Astrocyte of the spinal cord (primary cell): ENCODE results near the gene MTNR1A.

Experiments used
- DNase-seq: peaks from one replicate; pipeline ENCODE4 v3.0.0; 2011; ENCODE audit warnings: low read depth, low spot score
- H3K4me3 ChIP-seq: 2 replicates; pipeline ENCODE4 v1.5.1; 2011; ENCODE audit warnings: low read depth, mild to moderate bottlenecking, low read length, moderate library complexity
- in situ Hi-C: cut with HindIII; loops from 2 replicates; pipeline ENCODE4 v1.10.0; 2017; ENCODE audit warnings: low sequenced_read_pairs
- TF ChIP-seq, protein P1 (sequence below): IDR thresholded peaks from 2 replicates; pipeline ENCODE4 v1.5.1; 2012; ENCODE audit warnings: low read depth, mild to moderate bottlenecking, low read length, inconsistent platforms

The MTNR1A gene

DNA sequence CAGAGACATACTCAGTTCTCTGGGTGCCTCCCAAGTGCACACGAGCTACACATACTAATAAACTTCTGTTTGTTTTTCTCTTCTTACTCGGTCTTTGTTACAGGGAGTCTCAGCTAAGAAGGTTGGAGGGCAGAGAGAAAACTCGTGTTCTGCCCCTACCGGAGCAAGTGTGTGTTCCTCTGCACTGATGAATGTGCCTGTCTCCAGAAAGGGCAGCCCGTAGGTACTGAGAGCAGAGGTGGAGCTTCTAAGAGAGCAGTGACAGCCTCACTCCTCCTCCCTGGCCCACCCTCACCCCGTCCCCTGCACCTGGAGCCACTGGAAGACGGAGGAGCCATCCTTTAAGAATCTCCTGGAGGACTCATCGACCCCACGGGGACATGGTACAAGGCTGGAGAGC lies 67.6 kb downstream of the MTNR1A start:
- TF ChIP-seq, protein P1, sequence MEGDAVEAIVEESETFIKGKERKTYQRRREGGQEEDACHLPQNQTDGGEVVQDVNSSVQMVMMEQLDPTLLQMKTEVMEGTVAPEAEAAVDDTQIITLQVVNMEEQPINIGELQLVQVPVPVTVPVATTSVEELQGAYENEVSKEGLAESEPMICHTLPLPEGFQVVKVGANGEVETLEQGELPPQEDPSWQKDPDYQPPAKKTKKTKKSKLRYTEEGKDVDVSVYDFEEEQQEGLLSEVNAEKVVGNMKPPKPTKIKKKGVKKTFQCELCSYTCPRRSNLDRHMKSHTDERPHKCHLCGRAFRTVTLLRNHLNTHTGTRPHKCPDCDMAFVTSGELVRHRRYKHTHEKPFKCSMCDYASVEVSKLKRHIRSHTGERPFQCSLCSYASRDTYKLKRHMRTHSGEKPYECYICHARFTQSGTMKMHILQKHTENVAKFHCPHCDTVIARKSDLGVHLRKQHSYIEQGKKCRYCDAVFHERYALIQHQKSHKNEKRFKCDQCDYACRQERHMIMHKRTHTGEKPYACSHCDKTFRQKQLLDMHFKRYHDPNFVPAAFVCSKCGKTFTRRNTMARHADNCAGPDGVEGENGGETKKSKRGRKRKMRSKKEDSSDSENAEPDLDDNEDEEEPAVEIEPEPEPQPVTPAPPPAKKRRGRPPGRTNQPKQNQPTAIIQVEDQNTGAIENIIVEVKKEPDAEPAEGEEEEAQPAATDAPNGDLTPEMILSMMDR: no peak
- in situ Hi-C loops: no loop called here
- no peak overlapping the region for H3K4me3 ChIP-seq
- DNase-seq: no peak

DNA sequence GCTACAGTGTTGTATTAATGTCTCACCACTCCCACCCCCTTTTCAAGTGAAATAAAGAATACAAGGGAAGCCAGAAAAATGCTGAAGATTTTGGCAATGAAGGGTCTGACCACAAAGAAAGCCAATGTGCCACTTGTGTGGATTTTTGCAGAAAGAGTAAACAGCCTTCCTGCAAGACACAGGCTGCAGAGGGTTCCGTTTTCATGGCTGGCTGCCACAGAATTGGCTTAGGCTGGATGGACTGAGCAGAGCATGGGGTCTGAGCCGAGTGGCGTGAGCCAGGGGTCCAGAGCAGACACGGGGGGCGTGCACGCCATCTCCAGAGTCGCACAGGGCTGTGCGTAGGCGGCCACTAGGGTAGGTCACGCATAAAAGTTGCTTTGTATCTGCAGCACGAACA lies 69.2 kb downstream of the MTNR1A start:
- no peak overlapping the region for H3K4me3 ChIP-seq
- in situ Hi-C loops: no loop called here

DNA sequence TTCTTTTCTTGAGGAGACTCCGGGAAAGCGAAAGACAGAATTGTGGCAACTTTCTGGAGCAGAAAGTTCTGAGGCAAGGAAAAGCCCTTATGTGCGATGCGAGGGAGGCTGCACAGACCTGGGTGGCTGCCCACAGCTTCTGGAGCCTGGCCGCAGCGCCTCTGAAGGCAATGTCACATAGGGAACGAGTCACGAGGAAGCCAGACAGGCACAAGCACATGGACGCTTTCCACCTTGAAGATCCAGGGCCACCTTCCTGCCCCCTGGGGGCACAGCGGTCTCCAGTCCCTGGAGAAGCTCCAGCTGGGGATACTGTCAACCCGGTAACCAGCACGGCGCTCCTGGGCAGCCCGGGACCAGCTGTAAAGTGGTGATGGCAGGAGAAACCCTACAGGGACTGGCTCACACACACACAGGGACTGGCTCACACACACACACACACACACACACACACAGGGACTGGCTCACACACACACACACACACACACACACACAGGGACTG lies 69.8 kb downstream of the MTNR1A start:
- peak; percentile 14 for DNase-seq
- H3K4me3 ChIP-seq: peak overlapping the region; percentile 29
- TF ChIP-seq, protein P1: no peak
- in situ Hi-C loops: no loop called here

More for the DNA sequence above, 69.2 kb downstream of the MTNR1A start:
- TF ChIP-seq, protein P1: no peak
- peak; percentile 22 for DNase-seq

DNA sequence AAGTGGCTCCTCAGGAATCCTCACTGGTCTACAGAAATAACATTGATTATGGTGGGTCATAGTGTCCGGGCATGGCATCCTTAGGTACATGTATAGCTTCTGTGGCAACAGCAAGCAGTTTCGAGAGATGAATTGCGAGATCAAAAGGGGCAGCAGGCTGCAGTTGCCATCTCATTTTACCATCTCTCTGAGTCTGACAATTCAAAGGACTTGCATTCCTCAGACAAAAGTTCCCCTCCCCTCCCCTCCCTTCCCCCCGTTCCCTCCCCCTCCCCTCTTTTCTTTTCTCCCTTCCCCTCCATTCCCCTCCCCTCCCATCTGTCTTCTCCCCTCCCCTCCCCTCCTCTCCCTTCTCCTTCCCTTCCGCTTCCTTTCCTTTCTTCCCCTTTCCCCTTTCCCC lies 70.2 kb downstream of the MTNR1A start:
- in situ Hi-C loops: no loop called here
- peak overlapping the region; percentile 29 for H3K4me3 ChIP-seq
- TF ChIP-seq, protein P1: no peak
- DNase-seq: no peak

DNA sequence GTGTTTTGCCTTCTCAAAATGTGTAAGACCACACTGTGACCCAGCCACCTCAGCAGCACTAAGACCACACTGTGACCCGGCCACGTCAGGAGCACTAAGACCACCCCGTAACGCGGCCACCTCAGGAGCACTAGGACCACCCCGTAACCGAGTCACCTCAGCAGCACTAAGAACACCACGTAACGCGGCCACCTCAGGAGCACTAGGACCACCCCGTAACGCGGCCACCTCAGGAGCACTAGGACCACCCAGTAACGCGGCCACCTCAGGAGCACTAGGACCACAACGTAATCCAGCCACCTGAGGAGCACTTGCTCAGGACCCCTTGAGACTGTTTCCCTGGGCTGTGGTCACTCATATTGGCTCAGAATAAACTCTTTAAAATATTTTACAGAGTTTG lies 71.7 kb downstream of the MTNR1A start:
- TF ChIP-seq, protein P1: no peak
- no peak for DNase-seq
- H3K4me3 ChIP-seq: no peak overlapping the region
- in situ Hi-C loops: no loop called here
